GM21786 (cell line): ENCODE measurements around the gene RPS6KA5.
"Not testable (repeated sequence)": the region's sequence is repeated elsewhere in the genome, so short reads cannot be mapped to it uniquely, and the experiment has no call there.

Experiments used
- ATAC-seq: cut with Tn5 transposase; IDR thresholded peaks from one replicate; pipeline ENCODE4 v1.9.1; 2021; ENCODE audit not compliant: unreplicated experiment

Gene RPS6KA5

DNA sequence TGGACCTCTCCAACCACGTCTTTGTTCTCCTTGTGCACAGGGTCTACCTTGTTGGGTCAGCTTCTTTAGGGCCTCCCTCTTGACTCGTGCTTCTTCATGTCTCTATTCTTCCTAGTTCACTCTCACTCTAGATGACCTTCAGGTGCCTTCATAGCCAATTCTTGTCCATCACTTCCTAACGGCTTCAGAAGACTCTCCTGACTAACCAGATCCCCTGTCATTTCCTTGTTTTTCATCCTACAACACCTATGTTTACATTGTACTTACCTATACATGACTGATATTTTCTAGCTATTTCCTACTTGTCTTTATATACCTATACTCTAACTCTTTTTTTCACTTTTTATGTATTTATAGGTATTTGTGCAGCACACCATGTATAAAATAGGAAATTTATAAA lies 117.1 kb downstream of the RPS6KA5 start:
- no peak for ATAC-seq

DNA sequence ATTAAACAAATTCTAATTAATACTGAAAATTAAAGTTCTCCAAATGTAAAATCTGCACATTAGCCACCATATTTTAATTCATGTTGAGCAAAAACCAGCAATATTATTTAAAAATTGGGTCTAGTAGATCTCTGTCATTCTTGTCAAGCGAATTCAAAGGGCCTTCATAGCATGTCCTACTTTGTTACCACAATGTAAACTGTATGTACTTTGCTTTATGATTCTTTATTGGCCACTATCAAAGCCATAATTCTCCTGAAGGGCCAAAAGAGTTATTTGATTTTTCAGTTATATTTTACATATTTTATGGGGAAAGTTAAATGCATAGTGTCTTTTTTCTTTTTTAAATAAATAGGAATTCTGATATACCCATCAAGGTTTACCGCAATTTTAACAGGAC lies 117.9 kb downstream of the RPS6KA5 start:
- ATAC-seq = no peak

DNA sequence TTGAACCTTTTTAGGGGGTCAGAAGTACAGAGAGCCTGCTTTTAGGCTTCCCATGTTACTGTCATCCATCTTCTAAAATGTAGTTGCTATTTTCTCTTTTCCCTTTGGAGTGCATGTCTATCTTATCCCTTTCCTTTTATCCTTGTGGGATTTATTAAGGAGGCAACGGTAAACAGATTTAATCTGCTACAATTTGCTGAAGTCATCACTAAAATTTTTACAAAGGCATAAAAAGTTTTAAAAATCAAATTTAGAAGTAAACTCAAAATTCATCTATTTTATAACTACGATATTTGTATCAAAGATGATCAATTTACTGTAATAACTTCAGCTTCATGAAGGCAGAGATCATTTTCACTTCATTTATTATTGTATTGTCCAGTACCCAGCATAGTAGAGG lies 118.7 kb downstream of the RPS6KA5 start:
- ATAC-seq = no peak

DNA sequence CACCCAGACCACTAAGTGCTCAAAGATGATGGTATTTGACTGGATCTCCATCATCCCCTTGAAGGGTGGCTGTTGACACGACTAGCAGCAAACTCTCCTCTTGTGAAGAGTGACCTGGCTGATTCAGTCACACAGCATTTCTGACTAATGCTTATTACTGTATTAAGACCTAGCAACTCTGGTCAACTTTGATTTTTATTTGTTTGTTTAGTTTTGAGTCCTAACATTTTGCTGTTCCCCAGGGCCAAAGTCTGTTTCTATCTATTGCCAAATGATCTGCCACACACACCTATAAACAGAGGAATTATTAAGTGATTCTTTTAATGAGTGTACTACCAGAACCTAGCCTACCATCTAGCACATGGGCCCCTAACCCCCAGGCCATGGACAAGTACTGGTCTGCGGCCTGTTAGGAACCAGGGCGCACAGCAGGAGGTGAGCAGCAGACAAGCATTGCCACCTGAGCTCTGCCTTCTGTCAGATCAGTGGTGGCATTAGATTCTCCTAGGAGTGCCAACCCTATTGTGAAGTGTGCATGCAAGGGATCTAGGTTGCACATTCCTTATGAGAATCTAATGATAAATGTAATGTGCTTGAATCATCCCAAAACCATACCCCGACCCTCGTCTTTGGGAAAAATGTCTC lies 120.0 kb downstream of the RPS6KA5 start:
- ATAC-seq = no peak

DNA sequence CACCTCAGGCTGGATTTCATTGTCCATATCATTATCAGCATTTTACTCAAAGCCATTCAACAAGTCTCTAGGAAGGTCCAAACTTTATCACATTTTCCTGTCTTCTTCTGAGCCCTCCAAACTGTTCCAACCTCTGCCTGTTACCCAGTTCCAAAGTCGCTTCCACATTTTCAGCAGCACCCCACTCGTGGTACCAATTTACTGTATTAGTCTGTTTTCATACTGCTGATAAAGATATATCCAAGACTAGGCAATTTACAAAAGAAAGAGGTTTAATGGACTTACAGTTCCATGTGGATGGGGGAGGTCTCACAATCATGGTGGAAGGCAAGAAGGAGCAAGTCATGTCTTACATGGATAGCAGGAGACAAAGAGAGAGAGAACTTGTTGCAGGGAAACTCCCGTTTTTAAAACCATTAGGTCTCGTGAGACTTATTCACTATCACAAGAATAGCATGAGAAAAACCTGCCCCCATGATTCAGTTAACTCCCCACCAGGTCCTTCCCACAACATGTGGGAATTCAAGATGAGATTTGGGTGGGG lies 121.1 kb downstream of the RPS6KA5 start:
- not testable (repeated sequence) for ATAC-seq

DNA sequence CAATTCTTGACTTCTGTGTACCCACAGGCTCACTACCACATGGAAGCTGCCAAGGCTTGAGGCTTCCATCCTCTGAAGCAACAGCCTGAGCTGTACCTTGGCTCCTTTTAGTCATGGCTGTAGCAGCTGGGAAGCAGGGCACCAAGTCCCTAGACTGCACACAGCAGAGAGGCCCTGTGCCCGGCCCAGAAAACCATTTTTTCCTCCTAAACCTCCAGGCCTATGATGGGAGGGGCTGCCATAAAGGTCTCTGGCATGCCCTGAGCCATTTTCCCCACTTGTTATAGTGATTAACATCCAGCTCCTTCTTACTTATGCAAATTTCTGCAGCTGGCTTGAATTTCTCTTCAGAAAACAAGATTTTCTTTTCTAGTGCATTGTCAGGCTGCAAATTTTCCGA lies 121.8 kb downstream of the RPS6KA5 start:
- ATAC-seq = no peak

DNA sequence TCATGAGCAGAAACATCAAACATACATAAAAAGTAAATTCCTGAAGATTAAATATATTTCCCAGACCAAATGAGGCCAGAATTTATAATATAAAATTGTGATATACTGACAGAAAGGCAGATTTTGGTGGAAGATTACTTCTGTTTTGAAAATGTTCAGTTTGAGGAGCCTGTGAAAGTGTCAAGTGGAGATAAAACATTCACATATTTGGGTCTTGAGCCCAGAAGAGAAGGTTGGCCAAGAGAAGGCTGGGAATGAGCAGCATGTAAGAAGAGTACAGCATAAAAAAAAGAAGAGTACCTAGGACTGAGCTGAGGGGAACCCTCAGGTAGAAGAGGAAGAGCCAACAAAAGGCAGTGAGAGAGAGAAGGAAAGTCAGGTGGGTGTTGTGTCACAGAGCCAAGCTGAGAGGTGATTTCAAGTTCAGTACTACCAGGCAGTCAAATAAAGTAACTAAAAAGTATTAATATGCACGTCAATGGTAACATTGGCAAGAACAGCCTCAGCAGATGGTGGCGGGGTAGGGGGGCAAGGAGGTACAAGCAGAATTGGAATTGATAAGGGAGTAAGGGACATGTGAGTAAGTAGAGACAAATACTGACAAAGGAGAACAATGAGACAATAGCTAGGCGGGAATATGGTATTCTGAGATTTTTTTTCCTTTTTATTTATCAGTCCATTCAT lies 123.5 kb downstream of the RPS6KA5 start:
- no peak for ATAC-seq

DNA sequence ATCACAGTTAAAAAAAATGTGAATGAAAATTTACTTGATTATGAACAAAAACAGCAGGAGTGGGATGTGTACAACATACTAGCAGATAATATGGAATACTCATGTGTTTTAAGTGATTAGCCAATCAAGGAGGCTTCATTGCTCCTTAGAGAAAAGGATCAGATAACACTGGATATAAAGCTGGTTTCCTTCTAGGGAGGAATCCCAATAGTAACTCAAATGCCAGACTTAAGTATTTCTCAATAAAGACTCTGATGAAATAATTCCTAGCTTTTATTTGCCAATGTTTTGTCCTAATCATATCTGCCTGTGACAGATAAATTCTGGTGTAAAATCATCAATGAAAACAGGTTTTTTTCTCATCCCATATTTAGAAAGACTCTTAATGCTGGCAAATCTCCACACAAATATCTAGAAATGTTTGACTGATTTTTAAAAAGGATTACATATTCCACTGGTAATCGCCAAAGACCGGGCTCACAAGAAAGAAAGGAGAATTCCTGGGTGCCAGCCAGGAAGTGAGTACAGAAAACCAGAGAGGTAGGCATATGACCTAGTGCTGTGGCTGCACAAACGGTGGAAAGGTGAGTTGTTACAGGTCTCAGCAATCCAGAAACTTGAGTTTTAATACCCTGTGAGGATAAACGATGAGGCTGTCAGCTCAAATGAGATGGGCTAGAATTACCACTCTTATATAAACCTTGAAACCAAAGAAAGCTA lies 135.7 kb downstream of the RPS6KA5 start:
- ATAC-seq = no peak

DNA sequence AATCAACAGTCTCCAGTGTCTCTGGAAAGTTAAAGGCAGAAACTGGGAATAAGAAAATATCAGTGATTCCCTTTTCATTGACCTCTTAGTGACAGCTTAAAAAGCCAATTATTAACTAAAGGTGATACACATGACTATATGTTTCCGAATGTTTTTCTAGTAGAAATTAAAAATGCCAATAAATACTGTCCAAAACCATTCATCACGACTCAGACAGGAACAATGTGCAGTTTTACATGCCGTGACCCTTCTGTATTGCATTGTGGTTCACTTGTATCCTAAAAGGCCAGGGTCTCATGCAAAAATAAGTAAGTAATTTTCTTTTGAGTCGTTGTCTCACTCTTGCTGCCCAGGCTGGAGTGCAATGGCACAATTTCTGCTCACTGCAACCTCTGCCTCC lies 138.3 kb downstream of the RPS6KA5 start:
- ATAC-seq = no peak

DNA sequence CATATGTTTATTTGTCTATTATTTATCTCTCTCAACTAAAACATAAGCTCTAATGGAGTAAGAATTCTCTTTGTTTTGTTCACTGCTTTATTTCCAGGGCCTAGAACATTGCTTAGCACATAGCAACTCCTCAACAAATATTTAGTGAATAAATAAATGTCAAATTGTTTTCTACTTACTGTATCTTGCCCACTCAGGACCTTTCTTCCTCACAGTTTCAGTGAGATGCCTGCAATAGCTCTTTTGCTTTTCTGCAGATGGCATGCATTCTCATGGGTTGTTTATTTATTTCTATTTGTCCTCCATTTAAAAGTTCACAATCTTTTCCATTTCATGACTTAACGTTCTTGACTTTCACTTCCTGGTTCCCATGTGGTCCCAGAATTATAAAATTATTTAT lies 149.3 kb downstream of the RPS6KA5 start:
- no peak for ATAC-seq

DNA sequence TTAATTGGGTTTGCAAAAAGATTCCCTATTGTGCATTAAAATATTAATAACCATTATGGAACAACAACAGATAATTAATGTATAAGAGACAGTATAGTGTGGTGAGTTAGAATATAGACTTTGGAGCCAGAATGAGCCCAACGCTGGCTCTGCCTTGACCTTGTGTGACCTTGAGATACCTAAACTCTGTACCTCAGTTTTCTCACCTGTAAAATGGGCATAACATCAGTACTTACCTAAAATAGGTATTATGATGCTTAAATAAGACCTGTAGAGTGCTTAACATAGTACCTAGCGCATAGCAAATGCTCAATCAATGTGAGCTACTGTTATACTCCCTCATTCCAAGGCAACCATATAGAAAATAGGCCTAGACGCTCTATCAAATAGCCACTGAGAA lies 153.3 kb downstream of the RPS6KA5 start:
- no peak for ATAC-seq

DNA sequence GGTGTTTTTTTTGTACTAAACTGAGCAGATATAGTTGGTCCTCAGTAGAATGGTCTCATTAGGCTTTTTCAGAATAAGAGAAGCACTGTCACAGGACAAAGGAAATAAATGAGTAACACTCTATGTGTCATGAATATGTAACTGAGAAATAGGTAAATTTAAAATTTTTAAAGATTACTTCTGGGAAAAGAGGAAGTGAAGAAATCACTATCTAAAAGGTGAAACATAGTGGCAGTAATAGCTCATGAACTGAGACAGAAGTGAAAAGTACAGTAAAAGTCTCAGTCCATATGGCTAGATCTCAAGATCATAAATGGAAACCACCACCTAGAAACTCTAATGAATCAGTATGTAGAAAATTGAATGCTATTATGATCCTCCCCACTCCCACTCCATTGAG lies 154.9 kb downstream of the RPS6KA5 start:
- peak; percentile 93 for ATAC-seq

DNA sequence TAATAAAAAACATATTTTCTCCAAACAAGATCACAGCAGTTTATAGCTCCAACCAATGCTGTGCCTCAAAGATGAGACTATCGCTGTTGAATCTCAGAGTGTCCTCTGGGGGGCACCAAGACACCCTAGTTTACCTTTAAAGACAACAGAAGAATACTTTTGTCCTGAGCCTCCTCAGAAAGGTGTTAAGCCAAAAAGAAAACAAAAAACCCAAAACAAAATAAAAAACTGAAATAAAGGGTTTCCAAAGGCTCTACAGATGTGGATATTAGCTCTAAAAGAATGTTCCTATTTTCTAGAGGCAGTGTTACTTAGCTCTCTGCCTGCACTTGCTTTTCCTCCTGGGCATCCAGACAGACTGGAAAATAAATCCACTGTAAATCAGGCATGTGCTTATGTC lies 157.3 kb downstream of the RPS6KA5 start:
- ATAC-seq = peak; percentile 46

DNA sequence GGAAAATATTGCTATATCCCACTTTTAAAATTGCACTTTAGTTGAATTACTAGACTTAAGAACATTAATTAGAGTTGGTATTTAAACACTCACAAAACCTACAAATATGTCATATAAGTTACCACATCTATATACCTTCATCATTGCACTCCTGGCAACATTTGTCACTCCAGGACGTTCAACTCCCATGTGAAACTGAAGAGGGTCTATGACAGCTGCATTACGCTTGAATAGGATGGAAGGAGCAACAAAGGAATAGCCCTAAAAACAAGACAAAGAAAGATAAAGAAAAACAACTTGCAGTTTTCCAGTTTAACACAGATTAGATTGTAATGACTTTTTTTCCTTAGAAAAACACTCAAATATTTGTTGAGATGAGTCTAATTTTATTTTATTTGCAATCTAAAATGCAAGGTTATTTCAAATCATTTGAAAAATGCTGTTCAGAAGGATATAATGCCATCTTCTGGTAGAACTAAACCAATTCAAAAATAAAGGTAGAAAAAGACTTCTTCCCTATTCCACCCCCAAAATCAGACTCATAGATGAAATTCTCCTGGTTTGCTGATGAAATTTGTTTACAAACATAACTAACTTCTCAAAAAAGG lies 159.9 kb downstream of the RPS6KA5 start:
- no peak for ATAC-seq

DNA sequence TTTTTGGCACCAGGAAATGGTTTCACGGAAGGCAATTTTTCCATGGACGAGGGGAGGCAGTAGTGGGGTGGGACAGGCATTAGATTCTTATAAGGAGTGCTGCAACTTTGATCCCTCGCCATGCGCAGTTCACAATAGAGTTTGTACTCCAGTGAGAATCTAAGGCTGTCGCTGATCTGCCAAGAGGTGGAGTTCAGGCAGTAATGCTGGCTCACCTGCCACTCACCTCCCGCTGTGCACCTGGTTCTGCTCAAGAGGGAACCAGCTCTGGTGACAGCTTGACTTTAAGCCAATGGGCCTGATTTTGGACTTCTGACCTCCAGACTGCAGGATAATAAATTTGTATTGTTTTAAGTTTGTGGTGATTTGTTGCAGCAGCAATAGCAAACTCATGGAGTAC lies 163.4 kb downstream of the RPS6KA5 start:
- no peak for ATAC-seq

DNA sequence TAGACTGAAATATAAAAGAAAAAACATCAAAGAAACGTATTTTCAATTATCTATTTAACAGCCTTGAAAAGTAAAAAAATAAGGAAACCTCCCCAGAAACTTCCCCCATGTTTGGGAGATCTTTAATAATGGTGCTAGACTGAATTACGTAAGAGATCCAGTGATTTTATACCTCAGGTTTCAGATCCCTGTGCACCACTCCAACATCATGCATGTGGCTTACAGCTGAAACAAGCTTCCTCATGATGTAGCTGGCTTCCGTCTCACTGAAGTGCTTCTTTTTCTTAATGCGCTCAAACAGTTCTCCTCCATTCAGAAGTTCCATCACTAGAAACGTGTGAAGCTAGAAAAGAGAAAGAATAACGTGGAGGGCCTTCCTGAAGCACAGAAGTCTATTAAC lies 166.2 kb downstream of the RPS6KA5 start:
- no peak for ATAC-seq

DNA sequence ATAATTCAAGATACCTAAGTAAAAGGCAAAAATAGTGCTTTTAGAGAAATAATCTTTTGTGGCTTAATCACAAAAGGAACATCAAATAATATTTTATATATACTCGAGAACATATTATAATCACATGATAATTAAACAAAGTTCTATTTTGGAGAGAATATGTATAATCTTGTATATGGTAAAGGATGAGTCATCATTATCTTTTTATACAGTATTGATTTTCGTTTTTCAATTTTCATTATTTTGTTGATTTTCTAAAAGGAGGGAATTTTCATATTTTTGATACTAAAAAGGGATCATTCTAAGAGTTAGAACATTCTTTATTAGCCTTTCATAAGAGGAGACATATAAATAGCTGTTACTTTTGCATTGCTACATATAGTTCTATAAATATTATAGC lies 166.9 kb downstream of the RPS6KA5 start:
- ATAC-seq = no peak

DNA sequence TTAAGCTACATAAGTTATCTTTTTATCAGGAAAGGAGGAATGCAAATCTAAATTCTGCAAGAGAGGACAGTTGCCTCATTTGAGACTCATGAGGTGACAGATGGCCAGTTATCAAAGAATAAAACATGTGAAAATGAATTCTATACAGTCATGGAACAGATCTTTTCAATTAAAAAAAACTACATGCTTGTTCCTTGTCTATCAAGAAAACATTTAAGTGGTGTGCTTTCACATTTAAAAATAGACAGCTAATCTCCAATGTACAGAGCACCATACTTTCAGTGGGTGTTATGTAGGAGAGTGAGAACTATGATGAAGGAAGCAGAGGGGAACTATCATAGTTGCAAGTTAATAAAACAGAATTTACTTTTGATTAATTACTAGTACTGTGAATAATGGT lies 167.5 kb downstream of the RPS6KA5 start:
- ATAC-seq = no peak

DNA sequence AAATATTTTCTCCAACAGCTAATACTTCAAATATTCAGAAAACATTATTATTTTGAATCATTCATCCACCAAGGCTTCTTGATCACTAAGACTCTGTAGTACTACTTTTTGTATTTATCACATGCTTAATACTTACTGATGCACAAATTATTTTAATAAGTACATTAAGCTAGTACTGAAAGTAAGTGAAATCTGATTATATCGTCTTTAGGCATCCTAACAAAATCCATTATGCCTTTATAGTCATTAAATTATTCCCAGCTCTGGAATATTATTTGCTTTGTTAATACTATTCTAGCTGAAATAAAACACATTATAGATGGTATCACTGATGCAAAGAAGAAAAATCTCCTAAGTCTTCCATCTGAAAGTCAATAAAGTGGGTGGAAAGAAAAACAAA lies 169.1 kb downstream of the RPS6KA5 start:
- ATAC-seq = no peak

DNA sequence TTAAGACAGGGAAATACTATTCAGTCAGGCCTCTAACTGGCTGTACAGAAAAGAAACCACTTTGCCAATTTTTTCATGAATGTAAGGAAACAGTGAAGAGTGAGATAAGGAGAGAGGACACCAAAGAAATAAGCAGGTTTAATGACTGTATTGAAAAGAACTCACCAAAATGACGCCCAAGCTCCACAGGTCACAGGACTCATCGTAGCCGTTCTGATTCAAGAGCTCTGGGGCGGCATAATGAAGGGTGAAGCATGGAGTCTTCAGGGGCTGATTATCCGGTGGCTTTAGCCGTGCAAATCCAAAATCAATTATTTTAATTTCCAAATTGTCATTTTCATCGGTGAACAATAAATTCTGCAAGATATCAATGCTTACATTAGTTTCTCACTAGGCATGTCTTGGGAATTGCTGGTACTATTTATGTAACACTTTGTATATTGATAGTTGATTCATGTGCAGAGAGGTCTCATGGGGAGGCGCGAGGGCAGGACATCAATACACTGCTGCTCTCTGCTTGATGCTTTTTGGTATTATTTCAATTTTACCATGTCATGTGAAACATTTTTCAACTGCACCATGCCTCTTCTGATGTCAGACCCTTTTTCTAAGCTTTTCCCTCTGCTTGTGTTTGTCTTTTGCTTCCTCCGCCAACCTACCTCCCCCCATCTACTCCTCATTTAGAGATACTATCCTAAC lies 170.0 kb downstream of the RPS6KA5 start:
- ATAC-seq = no peak

DNA sequence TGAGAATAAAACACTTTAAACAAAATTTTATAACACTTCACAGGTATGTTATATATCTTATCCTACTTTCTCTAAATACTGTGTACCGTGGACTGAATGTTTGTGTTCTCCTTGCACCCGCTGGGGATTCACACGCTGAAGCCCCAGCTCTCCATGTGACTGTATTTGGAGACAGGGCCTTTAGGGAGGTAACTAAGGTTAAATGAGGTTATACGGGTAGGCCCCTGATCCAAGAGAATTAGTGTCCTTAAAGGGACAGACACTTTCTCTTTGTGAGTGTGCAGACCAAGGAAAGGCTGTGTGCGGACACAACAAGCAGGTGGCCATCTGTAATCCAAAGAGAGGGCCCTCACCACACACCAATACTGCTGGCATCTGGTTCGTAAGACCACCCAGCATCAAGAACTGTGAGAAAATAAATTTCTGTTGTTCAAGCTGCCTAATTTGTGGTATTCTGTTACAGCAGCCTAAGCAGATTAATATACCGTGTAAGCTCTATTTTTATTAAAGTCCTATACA lies 174.1 kb downstream of the RPS6KA5 start:
- no peak for ATAC-seq
